ENCODE measurements around the gene PDE4D.
A peak's percentile ranks its signal among the peaks of the same experiment; 100 is the strongest.

Gene PDE4D

DNA sequence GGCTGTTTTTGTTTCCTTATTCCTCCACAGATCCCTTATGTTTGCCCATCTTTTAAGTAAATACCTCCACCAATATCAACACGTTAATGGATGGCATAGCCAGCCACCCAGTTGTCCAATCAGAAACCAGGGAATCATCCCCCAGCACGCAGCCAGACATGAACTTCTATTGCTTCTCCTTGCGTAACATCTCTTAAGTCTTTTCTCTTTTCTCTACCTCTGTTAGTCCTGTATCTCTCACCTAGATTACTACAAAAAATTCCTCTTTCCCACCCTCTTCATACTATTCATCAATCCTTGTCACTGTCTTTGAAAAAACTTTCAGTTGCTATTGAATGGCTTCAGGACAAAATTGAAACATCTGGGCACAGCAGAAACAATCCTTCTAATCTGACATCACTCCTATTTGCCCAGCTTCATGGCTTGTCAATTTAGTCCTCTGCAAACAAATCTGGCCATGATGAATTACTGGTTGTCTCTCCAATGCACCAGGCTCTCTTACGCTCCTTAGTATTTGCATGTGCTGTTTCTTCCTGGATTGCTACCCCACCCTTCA, 961.4 kb downstream of the PDE4D start:
- DNase-seq: no peak

DNA sequence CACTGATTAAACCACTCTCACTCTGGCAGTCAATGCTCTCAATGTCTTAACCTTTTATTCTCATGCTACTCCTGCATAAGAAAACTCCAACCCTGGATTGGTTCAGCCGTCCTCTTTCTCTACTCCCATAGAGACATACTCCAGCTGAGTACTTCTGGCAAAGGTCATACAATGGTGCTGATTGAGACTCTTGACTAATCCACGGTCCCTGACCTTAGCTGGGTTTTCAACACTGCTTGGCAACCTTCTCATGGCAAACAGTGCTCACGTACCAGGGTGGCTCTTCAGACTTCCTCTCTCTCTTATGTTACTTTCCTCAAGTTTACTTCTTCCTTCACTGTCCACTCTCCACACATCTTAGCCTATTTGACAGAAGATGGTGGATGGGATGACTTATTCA, 963.0 kb downstream of the PDE4D start:
- DNase-seq: no peak

- peak; percentile 27 for DNase-seq
Observed at GRCh38 chr5:58929726-58930125, 963.8 kb downstream of the PDE4D start.

- no peak for DNase-seq
Observed at GRCh38 chr5:58927938-58928337, 965.6 kb downstream of the PDE4D start.

DNA sequence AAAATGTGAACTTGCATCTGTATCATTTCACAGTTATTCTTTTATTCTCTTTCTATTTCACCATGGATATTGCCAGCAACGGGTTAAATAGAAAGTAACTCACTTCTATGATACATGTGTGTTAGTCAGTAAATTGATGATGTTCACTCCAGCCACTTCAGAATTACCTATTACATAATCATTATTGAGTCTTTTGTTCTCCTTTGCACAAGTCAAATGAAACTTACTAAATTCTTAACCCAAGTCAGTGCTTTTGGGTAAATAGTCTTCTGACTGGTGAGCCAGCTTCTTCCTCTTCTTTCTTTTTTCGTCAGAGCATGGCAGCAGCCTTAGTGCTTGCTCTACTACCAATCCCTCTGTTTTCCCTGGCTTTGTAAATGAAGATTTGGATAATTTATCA, 966.3 kb downstream of the PDE4D start:
- DNase-seq: no peak

GRCh38 chr5:58926541-58926935, 967.0 kb downstream of the PDE4D start:
- DNase-seq: no peak

DNA sequence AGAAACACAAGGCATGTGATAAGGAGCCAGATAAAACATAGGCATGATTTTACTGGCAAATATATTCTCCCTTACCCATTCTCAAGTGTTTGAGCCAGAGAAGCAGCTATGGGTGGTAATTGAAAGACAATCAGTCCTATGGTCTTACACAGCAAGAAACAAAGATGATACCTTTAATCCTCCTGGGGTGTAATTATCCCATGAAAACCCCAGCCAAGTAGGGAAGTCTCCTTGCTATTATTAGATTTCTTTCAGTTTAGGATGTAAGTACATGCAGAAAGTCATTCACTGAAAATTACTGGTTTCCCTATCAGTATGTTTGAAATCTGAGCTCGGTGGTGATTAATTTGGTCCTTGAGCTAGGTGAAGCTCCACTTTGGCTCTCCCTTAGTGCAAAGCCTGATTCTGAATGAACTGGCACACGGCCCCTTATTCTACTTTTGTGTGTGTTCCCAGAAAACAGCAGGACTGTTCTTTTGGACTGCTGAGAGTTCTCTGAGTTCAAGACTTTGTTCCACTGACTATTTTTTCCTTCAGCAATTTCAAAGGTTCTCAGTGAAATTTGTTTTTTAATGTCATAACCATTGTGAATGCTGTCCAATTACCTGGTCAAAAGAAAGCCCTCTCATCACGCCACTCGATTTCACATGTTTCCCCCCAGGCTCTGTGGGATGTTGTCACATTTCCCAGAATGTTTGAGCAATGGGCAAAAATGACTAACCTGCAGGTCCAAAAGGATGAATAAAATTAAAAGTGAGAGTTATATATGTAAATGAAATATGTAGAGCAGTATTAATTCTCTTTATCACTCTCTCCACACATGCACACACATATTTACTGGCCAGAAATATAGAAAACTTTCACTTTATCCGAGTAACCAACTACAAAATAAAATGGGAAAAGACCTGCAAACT, 967.6 kb downstream of the PDE4D start:
- peak; percentile 10 for DNase-seq

- peak; percentile 13 for DNase-seq
Observed at GRCh38 chr5:58924306-58924705, 969.2 kb downstream of the PDE4D start.

DNA sequence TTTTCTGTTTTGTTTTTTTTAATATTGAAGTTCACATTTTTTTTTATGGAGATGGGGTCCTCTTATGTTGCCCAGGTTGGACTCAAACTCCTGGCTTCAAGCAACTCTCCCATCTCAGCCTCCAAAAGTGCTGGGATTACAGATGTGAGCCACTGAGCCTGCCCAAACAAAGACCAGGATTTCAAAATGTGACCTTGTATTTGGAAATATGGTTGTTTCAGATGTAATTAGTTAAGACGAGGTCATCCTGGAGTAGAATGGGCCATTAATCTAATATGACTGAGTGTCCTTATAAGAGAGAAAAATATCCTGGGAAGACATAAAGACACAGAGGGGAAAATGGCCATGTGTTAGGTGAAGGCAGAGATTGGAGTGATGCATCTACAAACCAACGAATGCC, 970.2 kb downstream of the PDE4D start:
- DNase-seq: no peak

DNA sequence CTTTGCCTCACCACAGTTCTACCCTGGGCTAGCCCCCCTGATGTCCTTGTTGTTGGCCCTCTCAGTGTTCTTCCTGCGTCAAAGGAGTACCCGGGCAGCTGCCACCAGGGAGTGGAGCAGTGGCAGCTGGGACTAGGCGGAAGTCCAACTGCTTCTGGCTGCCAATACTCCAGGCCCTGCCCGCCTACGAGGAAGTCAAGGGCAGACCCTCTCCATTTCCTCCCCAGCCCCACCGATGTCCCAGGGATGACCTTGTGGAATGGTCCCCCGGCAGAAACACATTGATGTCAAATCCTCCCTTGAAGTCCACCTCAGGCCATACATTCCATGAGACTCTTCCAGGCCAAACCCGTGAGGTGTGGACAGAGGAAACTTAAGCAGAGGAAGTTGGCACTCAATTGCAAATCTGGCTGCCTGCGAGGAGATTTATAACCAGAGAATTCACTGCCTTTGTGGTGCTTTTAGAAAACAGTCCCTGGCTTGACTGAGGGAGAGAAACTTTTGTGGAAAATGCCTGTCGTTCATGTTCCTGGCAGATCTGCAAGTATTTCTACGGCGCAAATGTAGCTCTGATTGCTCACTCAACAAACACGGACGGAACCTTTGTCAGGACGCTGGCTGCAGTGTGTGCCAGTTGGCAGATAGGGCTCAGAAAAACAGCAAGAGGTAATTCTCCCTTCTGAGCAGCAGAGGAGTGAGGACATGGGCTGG, 970.9 kb downstream of the PDE4D start:
- DNase-seq: peak; percentile 74

- DNase-seq: peak; percentile 39
Observed at GRCh38 chr5:58921159-58921558, 972.4 kb downstream of the PDE4D start.

- DNase-seq: no peak
Observed at GRCh38 chr5:58919833-58920232, 973.7 kb downstream of the PDE4D start.
